ENCODE measurements around the gene ZFHX3. TPM values are rescaled to one million over a fixed set of nuclear protein-coding genes. Genes with fewer than 3 reads are reported as not detected.

The ZFHX3 gene
- total and polyA plus RNA-seq, 9 of the 15 experiments (the other 6 are each of a cell fraction or from before 2014, with no cell fraction given), result 0.01 to 0.23 (median 0.06) TPM; not detected in 4

GRCh38 chr16:73034374-73034773 lies 13.6 kb downstream of the ZFHX3 start (continued):
- TF ChIP-seq ZNF395 (CRISPR knock-in tag; IDR thresholded peaks at IDR 0.05), result no peak

GRCh38 chr16:73033271-73033998 lies 14.5 kb downstream of the ZFHX3 start:
- peaks cover 3 to 13% of the 10 kb centered on the region in 2 experiments; a peak in 3 of 5 replicates for H3K4me1 ChIP-seq (replicated peaks in 1 of 2; ENCODE audit: control insufficient read depth in 2 of 2, insufficient read depth in 2 of 2, low read length in 2 of 2)
- in situ Hi-C loops (cut with MboI), result no loop called here
- no peak overlapping the region for H2AFZ ChIP-seq (ENCODE audit: low read depth, low read length)
- intact Hi-C loops (cut with micrococcal nuclease), result loop anchor here (5.0 kb wide), 1 partner anchor 164 kb away; no protein-coding TSS in a partner anchor
- ChIA-PET POLR2A (no interaction called here), CTCF (ENCODE audit: low intra/inter-chr PET ratio) (interaction anchor here (0.6 kb wide), 1 partner anchor 163 kb away, joined by 3 read pairs; no protein-coding TSS in a partner anchor)
- WGBS (ENCODE audit: insufficient coverage, low coverage, missing lambda C conversion rate), result 18% methylated on average over 10 of the region's 20 CpGs
- no peaks in the 10 kb centered on the region for H3K9me1 ChIP-seq (ENCODE audit: control insufficient read depth, insufficient read depth, low read length)
- peaks cover 20 to 42% of the 10 kb centered on the region in 2 experiments for H3K27me3 ChIP-seq (ENCODE audit: control insufficient read depth in 2 of 2, insufficient read depth in 2 of 2, low read length in 2 of 2)
- H3K36me3 ChIP-seq (ENCODE audit: control insufficient read depth, insufficient read depth, low read length), result no peaks in the 10 kb centered on the region
- DNase-seq (ENCODE audit: extremely low read depth in 1 of 4, low spot score in 3 of 4) (no peak), FAIRE-seq (no peak), ATAC-seq (no peak)
- no TSS peak for BruUV-seq (replicated peaks)
- H3K4me2 ChIP-seq (ENCODE audit: insufficient read depth, low read length), result no peak overlapping the region
- no peak for TF ChIP-seq BCOR (IDR thresholded peaks at IDR 0.05)
- TF ChIP-seq HNRNPK (IDR thresholded peaks at IDR 0.05; ENCODE audit: low read depth, low read length, poor library complexity, severe bottlenecking), result no peak
- TF ChIP-seq CAMTA2 (CRISPR knock-in tag; conservative IDR thresholded peaks at IDR 0.05), result no peak
- no peak for TF ChIP-seq CBFB (CRISPR knock-in tag; IDR thresholded peaks at IDR 0.05)
- no peak for TF ChIP-seq ELF2 (CRISPR knock-in tag; IDR thresholded peaks at IDR 0.05)
- no peaks in the 10 kb centered on the region for H3K9me3 ChIP-seq (replicated peaks; ENCODE audit: control insufficient read depth, insufficient read depth, low read depth, low read length)
- no peaks in the 10 kb centered on the region for H4K20me1 ChIP-seq (replicated peaks; ENCODE audit: control insufficient read depth, insufficient read depth, low read length)
- no peak overlapping the region for H3K27ac ChIP-seq (ENCODE audit: extremely low read depth, low read depth, low read length)
- H3K9ac ChIP-seq (ENCODE audit: insufficient read depth in 1 of 2, low read depth in 2 of 2, low read length in 2 of 2), result no peak overlapping the region
- no peaks in the 10 kb centered on the region for H3K79me2 ChIP-seq (ENCODE audit: control insufficient read depth, insufficient read depth, low read length)
- H3K4me3 ChIP-seq, result no peak overlapping the region

Data from K562 (cell line).